GM12874 (cell line): ENCODE results near the gene IRF5.

Experiments used
- CTCF ChIP-seq: IDR thresholded peaks from 2 replicates; pipeline ENCODE4 v1.5.1; 2011; ENCODE audit warnings: low read depth, mild to moderate bottlenecking, control low read depth, low read length, moderate library complexity; ENCODE audit not compliant: insufficient read depth

IRF5 gene

GRCh38 chr7:128928882-128929788 lies 8.6 kb upstream of the IRF5 start:
- TF ChIP-seq CTCF: no peak

GRCh38 chr7:128931190-128931798 lies 6.4 kb upstream of the IRF5 start:
- TF ChIP-seq CTCF: no peak

GRCh38 chr7:128931965-128932861 lies 5.5 kb upstream of the IRF5 start:
- no peak for TF ChIP-seq CTCF

- no peak for TF ChIP-seq CTCF
Measured at GRCh38 chr7:128932862-128933179, 4.9 kb upstream of the IRF5 start.

- TF ChIP-seq CTCF: no peak
Measured at GRCh38 chr7:128933180-128933891, 4.4 kb upstream of the IRF5 start.

GRCh38 chr7:128934361-128935341 lies 3.1 kb upstream of the IRF5 start:
- TF ChIP-seq CTCF: no peak
